ENCODE data around the gene SYT13. TPM values are rescaled to one million over a fixed set of nuclear protein-coding genes. Genes with fewer than 3 reads are reported as not detected.
"Not testable (repeated sequence)": the region's sequence is repeated elsewhere in the genome, so short reads cannot be mapped to it uniquely, and the experiment has no call there.

SYT13 gene
- total RNA-seq, 4 donors from 2014 or later = 0.19 to 1.3 (median 0.67) TPM; not detected in 1

DNA sequence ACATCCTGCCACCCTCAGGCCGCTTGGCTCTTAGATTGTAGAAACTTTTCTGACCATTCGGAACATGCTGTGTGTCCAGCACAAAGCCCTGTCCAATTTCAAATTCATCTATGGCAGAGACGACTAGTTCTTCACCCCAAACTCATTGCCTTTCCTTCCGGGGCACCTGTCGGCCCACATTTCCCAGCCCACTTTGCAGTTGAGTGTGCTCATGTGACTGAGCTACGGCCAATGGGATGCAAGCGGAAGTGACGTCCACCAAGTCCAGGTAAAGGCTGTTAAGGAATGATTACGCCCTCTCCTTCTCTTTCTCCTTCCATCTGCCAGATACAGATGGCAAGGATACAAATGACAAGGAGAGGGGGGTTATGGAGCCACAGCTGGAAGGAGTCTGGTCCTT is 32.5 kb downstream of the SYT13 start:
- no peak for ATAC-seq
- H3K9me3 ChIP-seq = no peaks in the 10 kb centered on the region
- no peaks in the 10 kb centered on the region for H3K4me1 ChIP-seq
- no peak overlapping the region for H3K27ac ChIP-seq
- no peak overlapping the region for H3K4me3 ChIP-seq
- H3K36me3 ChIP-seq = no peaks in the 10 kb centered on the region
- H3K27me3 ChIP-seq = peaks cover 24% of the 10 kb centered on the region
- TF ChIP-seq POLR2A (IDR thresholded peaks at IDR 0.05) (no peak), POLR2AphosphoS5 (IDR thresholded peaks at IDR 0.05) (no peak), EP300 (IDR thresholded peaks at IDR 0.05) (no peak), CTCF (IDR thresholded peaks at IDR 0.05) (no peak)
- 84% methylated on average over 8 of the region's 9 CpGs; no CpG with 5 or more reads in 1 of the 2 donors for WGBS, 2 donors (ENCODE audit: low coverage in 1 of 2)

GRCh38 chr11:45252877-45253276 is 33.3 kb downstream of the SYT13 start:
- no peaks in the 10 kb centered on the region for H3K9me3 ChIP-seq
- WGBS, 2 donors (ENCODE audit: low coverage in 1 of 2) = 20 to 56% methylated on average over 2 to 3 of the region's 3 CpGs
- H3K4me3 ChIP-seq = no peak overlapping the region
- peaks cover 16% of the 10 kb centered on the region for H3K27me3 ChIP-seq
- H3K27ac ChIP-seq = no peak overlapping the region
- no peaks in the 10 kb centered on the region for H3K4me1 ChIP-seq
- H3K36me3 ChIP-seq = no peaks in the 10 kb centered on the region
- TF ChIP-seq POLR2A (IDR thresholded peaks at IDR 0.05) = no peak
- TF ChIP-seq EP300 (IDR thresholded peaks at IDR 0.05) = no peak
- no peak for TF ChIP-seq CTCF (IDR thresholded peaks at IDR 0.05)
- TF ChIP-seq POLR2AphosphoS5 (IDR thresholded peaks at IDR 0.05) = no peak
- ATAC-seq = no peak

- TF ChIP-seq POLR2A (IDR thresholded peaks at IDR 0.05) (no peak), CTCF (IDR thresholded peaks at IDR 0.05) (peak in 2 of 4 experiments; percentile 25 to 56)
- Histone ChIP-seq H3K4me3 (no peak overlapping the region), H3K27ac (no peak overlapping the region), H3K4me1 (no peaks in the 10 kb centered on the region), H3K27me3 (peaks cover 10% of the 10 kb centered on the region), H3K9me3 (no peaks in the 10 kb centered on the region), H3K36me3 (no peaks in the 10 kb centered on the region)
- peak; percentile 54 for ATAC-seq
- 100% methylated on average over 1 of the region's 22 CpGs; no CpG with 5 or more reads in 1 of the 2 donors for WGBS, 2 donors (ENCODE audit: low coverage in 1 of 2)
These were observed 33.8 kb downstream of the SYT13 start for GRCh38 chr11:45252134-45252856.

DNA sequence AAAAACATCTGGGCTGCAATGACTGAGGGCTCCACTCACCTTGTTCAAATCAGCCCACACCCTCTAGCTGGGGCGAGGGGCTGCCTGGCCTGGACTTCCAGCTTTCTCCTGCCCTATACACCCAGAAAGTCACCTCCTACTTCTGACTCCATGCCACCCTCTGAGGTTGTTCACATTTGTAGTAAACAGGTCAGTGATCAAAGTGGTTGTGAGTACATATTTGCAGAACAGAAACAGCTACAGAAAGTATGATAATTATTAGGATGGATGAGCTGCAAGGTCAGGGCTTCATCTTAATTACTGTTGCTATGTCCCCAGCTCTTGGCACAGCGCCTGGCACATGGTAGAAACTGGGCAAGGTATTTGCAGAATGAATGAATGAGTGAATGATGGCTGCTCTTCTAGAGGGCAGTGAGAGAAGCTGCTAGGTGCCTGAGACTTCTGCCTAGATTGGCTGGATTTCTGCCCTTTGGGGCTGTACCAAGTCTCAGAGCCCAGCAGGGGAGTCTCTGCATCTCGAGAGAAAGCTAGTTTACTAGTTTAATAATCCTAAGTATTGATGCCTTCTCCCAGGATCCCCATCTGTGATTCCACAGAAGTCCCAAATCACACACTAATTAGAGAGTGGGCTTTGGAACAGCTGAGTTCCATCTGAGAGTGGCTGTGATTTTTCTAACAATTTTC is 36.0 kb downstream of the SYT13 start:
- 25 to 38% methylated on average over 2 to 3 of the region's 3 CpGs for WGBS, 2 donors (ENCODE audit: low coverage in 1 of 2)
- peaks cover 0 to 4% (median 0%) of the 10 kb centered on the region in 3 donors for H3K4me1 ChIP-seq
- no peak for ATAC-seq
- H3K9me3 ChIP-seq = no peaks in the 10 kb centered on the region
- peaks cover 7% of the 10 kb centered on the region for H3K27me3 ChIP-seq
- H3K4me3 ChIP-seq = no peak overlapping the region
- TF ChIP-seq POLR2AphosphoS5 (IDR thresholded peaks at IDR 0.05) (no peak), CTCF (IDR thresholded peaks at IDR 0.05) (no peak), EP300 (IDR thresholded peaks at IDR 0.05) (no peak), POLR2A (IDR thresholded peaks at IDR 0.05) (no peak)
- H3K27ac ChIP-seq = no peak overlapping the region
- no peaks in the 10 kb centered on the region for H3K36me3 ChIP-seq

- H3K9me3 ChIP-seq, ATAC-seq: not testable (repeated sequence)
- WGBS, 2 donors (ENCODE audit: low coverage in 1 of 2) = 75 to 89% methylated on average over 1 of the region's 1 CpG
These were observed 36.8 kb downstream of the SYT13 start for GRCh38 chr11:45249372-45249771.

More at GRCh38 chr11:45249372-45249771, 36.8 kb downstream of the SYT13 start:
- H3K36me3 ChIP-seq, H3K27me3 ChIP-seq, H3K4me3 ChIP-seq, H3K4me1 ChIP-seq, H3K27ac ChIP-seq: not testable (repeated sequence)

All from gastroesophageal sphincter (tissue), 4 donors.